Nephron (organoid): ENCODE data around the gene TTC17.

Experiments
- H3K27ac Mint-ChIP-seq, 3 experiments: 2 replicates each; pipeline ENCODE4 v1.8.0; 2020; ENCODE audit warnings: mixed read lengths in 3 of 3, mild to moderate bottlenecking in 2 of 3, moderate library complexity in 1 of 3
- H3K27me3 Mint-ChIP-seq: 2 replicates; pipeline ENCODE4 v1.8.0; 2021; ENCODE audit warnings: low read depth, mild to moderate bottlenecking, moderate library complexity, mixed read lengths
- H3K36me3 Mint-ChIP-seq: 2 replicates; pipeline ENCODE4 v1.8.0; 2020; ENCODE audit warnings: low read depth, mixed read lengths
- H3K4me1 Mint-ChIP-seq: 2 replicates; pipeline ENCODE4 v1.8.0; 2020; ENCODE audit warnings: mixed read lengths
- H3K4me3 Mint-ChIP-seq, 3 experiments: 2 replicates each; pipeline ENCODE4 v1.8.0; 2020; ENCODE audit warnings: mild to moderate bottlenecking in 3 of 3, mixed read lengths in 3 of 3, moderate library complexity in 2 of 3
- H3K9me3 Mint-ChIP-seq: 2 replicates; pipeline ENCODE4 v1.8.0; 2020; ENCODE audit warnings: mixed read lengths
- TF ChIP-seq, protein P1 (sequence below), 3 experiments: fragments of 200-600 bp; sonication (generic); IDR thresholded peaks; one replicate each; pipeline ENCODE4 v1.5.0; 2021; ENCODE audit warnings: antibody characterized with exemption in 3 of 3; ENCODE audit not compliant: unreplicated experiment in 3 of 3

Gene TTC17

DNA sequence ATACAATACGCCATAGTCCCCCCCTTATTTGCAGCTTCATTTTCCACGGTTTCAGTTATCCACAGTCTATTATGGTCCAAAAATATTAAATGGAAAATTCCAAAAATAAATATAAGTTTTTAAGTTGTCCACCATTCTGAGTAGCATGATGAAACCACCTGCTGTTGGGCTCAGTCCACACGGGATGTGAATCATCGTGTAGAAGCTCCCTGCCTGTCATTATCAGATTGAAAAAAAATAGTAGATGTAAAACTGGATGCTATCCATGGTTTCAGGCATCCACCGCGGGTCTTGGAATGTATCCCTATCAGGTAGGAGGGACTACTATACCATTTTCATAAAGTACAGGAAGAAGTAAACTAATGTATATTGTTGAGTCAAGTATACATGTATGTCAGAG, 127.4 kb downstream of the TTC17 start:
- peaks cover 69% of the 10 kb centered on the region for H3K36me3 Mint-ChIP-seq
- peaks cover 12% of the 10 kb centered on the region for H3K9me3 Mint-ChIP-seq
- H3K4me1 Mint-ChIP-seq: no peaks in the 10 kb centered on the region
- no peaks in the 10 kb centered on the region for H3K27me3 Mint-ChIP-seq
- no peak overlapping the region for H3K27ac Mint-ChIP-seq
- no peak overlapping the region for H3K4me3 Mint-ChIP-seq
- TF ChIP-seq, protein P1, sequence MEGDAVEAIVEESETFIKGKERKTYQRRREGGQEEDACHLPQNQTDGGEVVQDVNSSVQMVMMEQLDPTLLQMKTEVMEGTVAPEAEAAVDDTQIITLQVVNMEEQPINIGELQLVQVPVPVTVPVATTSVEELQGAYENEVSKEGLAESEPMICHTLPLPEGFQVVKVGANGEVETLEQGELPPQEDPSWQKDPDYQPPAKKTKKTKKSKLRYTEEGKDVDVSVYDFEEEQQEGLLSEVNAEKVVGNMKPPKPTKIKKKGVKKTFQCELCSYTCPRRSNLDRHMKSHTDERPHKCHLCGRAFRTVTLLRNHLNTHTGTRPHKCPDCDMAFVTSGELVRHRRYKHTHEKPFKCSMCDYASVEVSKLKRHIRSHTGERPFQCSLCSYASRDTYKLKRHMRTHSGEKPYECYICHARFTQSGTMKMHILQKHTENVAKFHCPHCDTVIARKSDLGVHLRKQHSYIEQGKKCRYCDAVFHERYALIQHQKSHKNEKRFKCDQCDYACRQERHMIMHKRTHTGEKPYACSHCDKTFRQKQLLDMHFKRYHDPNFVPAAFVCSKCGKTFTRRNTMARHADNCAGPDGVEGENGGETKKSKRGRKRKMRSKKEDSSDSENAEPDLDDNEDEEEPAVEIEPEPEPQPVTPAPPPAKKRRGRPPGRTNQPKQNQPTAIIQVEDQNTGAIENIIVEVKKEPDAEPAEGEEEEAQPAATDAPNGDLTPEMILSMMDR (IDR thresholded peaks at IDR 0.05; ENCODE audit: unreplicated experiment in 3 of 3): no peak

DNA sequence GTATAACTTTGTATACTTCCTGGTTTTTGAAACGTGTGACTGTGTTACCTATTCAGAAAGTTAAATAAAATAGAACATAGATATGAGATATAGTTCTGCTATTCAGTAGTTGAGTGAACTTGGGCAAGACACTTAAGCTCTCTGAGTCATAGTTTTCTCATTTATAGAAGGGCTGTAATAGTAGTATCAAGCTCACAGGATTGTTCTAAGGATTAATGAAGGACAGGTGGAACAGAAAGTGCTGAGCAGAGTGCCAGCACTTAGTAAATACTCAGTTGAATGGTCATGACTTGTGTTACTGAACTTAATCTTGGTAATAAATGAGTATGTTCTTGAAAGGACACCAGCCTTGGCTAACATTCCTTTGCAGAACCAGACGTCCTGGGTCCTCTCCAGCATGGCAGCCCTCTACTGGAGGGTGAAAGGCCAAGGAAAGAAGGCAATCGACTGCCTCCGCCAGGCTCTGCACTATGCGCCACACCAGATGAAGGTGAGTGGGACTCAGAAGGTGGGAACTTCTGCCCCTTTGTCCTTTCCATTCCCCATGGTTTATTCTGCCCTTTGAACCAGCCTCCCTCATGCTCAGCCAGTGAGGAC, 131.2 kb downstream of the TTC17 start:
- Mint-ChIP-seq H3K9me3 (no peaks in the 10 kb centered on the region), H3K27me3 (no peaks in the 10 kb centered on the region), H3K27ac (no peak overlapping the region), H3K4me1 (no peaks in the 10 kb centered on the region), H3K4me3 (no peak overlapping the region), H3K36me3 (peaks cover 66% of the 10 kb centered on the region)
- TF ChIP-seq, protein P1 (IDR thresholded peaks at IDR 0.05; ENCODE audit: unreplicated experiment in 3 of 3): no peak

DNA sequence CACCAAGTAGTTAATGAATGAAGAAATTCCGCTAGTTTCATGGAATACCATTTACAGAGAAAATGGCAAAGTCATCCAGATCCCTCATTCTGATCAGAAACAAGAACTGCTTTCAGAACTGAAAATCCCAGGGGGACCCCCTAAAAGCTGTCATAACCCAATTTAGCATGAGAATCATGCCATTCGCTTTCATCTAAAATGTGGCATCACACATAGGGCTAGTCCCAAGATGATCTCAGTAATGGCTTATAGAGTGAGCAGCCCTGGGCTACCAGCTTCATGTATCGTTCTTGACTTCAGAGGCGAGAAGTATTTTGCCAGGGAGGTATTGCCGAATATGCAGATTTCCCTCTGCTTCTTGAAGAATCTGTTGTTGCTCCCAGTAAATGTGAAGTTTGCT, 134.0 kb downstream of the TTC17 start:
- Mint-ChIP-seq H3K4me1 (no peaks in the 10 kb centered on the region), H3K36me3 (peaks cover 57% of the 10 kb centered on the region), H3K9me3 (no peaks in the 10 kb centered on the region), H3K27ac (no peak overlapping the region), H3K27me3 (no peaks in the 10 kb centered on the region), H3K4me3 (no peak overlapping the region)
- TF ChIP-seq, protein P1 (IDR thresholded peaks at IDR 0.05; ENCODE audit: unreplicated experiment in 3 of 3): no peak

DNA sequence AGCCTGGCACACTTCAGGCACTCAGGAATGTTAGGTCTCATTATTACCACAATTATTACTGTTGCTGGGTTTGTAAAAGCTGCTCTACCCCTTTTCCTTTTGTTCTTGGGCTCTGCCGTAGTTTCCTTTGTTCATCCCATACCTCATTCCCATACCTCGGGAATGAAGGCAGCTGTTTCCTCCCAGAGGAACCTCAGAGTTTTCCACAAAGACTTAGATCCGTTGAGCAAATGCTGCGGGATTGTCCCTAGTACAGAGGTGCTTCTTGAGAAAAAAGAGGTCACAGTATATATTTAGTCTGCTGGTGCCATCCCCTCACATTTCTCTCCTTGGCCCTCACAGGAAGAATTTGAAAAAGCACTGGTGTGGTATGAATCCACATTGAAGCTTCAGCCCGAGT, 134.7 kb downstream of the TTC17 start:
- H3K4me3 Mint-ChIP-seq: no peak overlapping the region
- H3K27me3 Mint-ChIP-seq: no peaks in the 10 kb centered on the region
- H3K27ac Mint-ChIP-seq: no peak overlapping the region
- H3K36me3 Mint-ChIP-seq: peaks cover 55% of the 10 kb centered on the region
- H3K4me1 Mint-ChIP-seq: no peaks in the 10 kb centered on the region
- TF ChIP-seq, protein P1 (IDR thresholded peaks at IDR 0.05; ENCODE audit: unreplicated experiment in 3 of 3): no peak
- H3K9me3 Mint-ChIP-seq: no peaks in the 10 kb centered on the region

DNA sequence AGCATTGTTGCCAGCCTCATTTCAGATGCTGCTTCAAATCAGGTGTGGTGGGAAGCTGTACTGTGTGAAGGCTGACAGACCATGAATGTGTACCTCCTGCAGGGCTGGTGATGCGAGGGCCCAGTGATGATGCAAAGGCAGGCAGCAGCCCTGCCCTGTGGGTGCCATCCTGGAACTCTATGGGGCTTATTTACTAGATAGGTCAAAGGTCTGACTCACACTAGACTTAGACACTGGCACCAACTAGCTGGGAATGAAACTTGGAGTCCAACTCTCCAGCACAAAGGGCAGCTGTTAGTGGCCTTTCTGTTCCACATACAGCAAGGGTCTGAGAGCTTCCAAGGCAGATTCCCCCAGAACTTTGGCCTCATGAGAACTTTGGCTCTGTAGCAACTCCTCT, 138.4 kb downstream of the TTC17 start:
- Mint-ChIP-seq H3K27me3 (no peaks in the 10 kb centered on the region), H3K4me1 (no peaks in the 10 kb centered on the region), H3K4me3 (no peak overlapping the region), H3K27ac (no peak overlapping the region), H3K9me3 (no peaks in the 10 kb centered on the region), H3K36me3 (peaks cover 37% of the 10 kb centered on the region)
- TF ChIP-seq, protein P1 (IDR thresholded peaks at IDR 0.05; ENCODE audit: unreplicated experiment in 3 of 3): no peak

DNA sequence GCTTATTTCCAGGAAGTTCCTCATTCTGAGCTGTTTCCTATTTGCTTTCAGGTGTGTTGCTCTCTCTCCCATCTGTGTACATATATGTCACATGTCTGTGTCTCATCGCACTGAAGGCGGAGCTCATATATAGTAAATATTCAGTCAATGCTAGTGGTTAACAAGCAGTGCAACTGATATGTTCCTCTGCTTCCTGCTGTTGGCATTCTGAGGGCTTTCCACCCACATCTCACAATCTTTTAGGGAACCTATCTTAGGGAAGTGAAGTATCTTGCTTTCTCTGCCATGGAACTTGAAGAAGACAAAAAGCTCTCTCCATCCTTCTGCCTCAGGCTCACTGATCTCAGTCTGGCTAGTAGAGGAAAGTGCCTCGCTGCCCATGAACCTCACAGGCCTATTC, 139.8 kb downstream of the TTC17 start:
- no peaks in the 10 kb centered on the region for H3K4me1 Mint-ChIP-seq
- no peaks in the 10 kb centered on the region for H3K9me3 Mint-ChIP-seq
- no peak overlapping the region for H3K4me3 Mint-ChIP-seq
- H3K27me3 Mint-ChIP-seq: no peaks in the 10 kb centered on the region
- TF ChIP-seq, protein P1 (IDR thresholded peaks at IDR 0.05; ENCODE audit: unreplicated experiment in 3 of 3): no peak
- H3K27ac Mint-ChIP-seq: no peak overlapping the region
- H3K36me3 Mint-ChIP-seq: peaks cover 23% of the 10 kb centered on the region
